IPS DF 6.9 (cell line): ENCODE measurements around the gene ZNF513.

Experiments
- DNase-seq: peaks from one replicate; pipeline ENCODE4 v3.0.0-alpha.2; 2013; ENCODE audit warnings: low read depth, low spot score
- H3K27ac ChIP-seq: one replicate; pipeline ENCODE4 v1.5.1; 2013; ENCODE audit warnings: low read length, control low read depth
- H3K27me3 ChIP-seq: 2 replicates; pipeline ENCODE4 v1.6.1; 2013; ENCODE audit warnings: mild to moderate bottlenecking, low read length; ENCODE audit not compliant: control insufficient read depth, insufficient read depth
- H3K36me3 ChIP-seq: 2 replicates; pipeline ENCODE4 v1.6.1; 2013; ENCODE audit warnings: low read length; ENCODE audit not compliant: control insufficient read depth, insufficient read depth
- H3K4me1 ChIP-seq: 2 replicates; pipeline ENCODE4 v1.6.1; 2013; ENCODE audit warnings: low read length; ENCODE audit not compliant: control insufficient read depth, insufficient read depth
- H3K4me3 ChIP-seq: 2 replicates; pipeline ENCODE4 v1.5.1; 2013; ENCODE audit warnings: mild to moderate bottlenecking, low read length
- H3K9me3 ChIP-seq: 2 replicates; pipeline ENCODE4 v1.6.1; 2013; ENCODE audit warnings: low read length, inconsistent platforms; ENCODE audit not compliant: control insufficient read depth, insufficient read depth
- WGBS: extraction: QIAGEN DNeasy Blood & Tissue Kit; methylation state at CpG from one replicate; pipeline ENCODE4 v1.1.7; 2013; ENCODE audit warnings: mixed read lengths, missing lambda C conversion rate; ENCODE audit not compliant: insufficient read length, insufficient coverage; 5-methylcytosine and 5-hydroxymethylcytosine counted together

The ZNF513 gene

DNA sequence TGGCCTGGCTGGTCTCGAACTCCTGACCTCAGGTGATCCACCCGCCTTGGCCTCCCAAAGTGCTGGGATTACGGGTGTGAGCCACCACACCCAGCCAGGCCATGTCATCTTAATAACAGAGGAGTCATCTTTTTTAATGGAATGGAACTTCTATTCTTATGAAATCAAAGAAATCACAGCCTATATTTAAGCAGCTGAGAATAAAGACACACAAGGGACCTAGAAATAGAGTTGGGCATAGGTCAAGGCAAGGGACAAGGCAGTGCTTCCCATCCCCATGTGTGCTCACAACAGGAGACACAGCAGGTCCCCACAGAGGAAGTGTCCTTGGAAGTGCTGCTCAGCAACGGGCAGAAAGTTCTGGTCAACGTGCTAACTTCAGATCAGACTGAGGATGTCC is 7.0 kb downstream of the ZNF513 start:
- Histone ChIP-seq H3K4me3 (no peak overlapping the region), H3K36me3 (peaks cover 40% of the 10 kb centered on the region), H3K27me3 (no peaks in the 10 kb centered on the region), H3K4me1 (peaks cover 3% of the 10 kb centered on the region), H3K27ac (no peak overlapping the region), H3K9me3 (no peaks in the 10 kb centered on the region)
- WGBS: no CpG with 5 or more reads among the region's 5 CpGs
- no peak for DNase-seq

GRCh38 chr2:27372937-27373336 is 7.6 kb downstream of the ZNF513 start:
- Histone ChIP-seq H3K36me3 (peaks cover 36% of the 10 kb centered on the region), H3K27ac (no peak overlapping the region), H3K4me3 (no peak overlapping the region)

GRCh38 chr2:27370816-27371620 is 9.5 kb downstream of the ZNF513 start:
- H3K9me3 ChIP-seq: no peaks in the 10 kb centered on the region
- peaks cover 32% of the 10 kb centered on the region for H3K36me3 ChIP-seq
- DNase-seq: no peak

More at GRCh38 chr2:27372937-27373336, 7.6 kb downstream of the ZNF513 start:
- Histone ChIP-seq H3K9me3 (no peaks in the 10 kb centered on the region), H3K4me1 (peaks cover 3% of the 10 kb centered on the region), H3K27me3 (no peaks in the 10 kb centered on the region)
- no peak for DNase-seq
- no CpG with 5 or more reads among the region's 6 CpGs for WGBS

GRCh38 chr2:27370026-27370815 is 10.3 kb downstream of the ZNF513 start, which contains the start of the genes EIF2B4 and SNX17:
Gene EIF2B4, minus strand, starts transcription at chr2:27370338. Its CDS starts 24 bp downstream, at chr2:27370314.
Gene SNX17, plus strand, starts transcription at chr2:27370616. Its CDS starts 128 bp downstream, at chr2:27370744.
- Histone ChIP-seq H3K36me3 (peaks cover 27% of the 10 kb centered on the region), H3K27ac (no peak within 1 kb of the TSS), H3K27me3 (no peaks in the 10 kb centered on the region), H3K4me3 (peak within 1 kb of the TSS; percentile 95), H3K4me1 (peaks cover 3% of the 10 kb centered on the region), H3K9me3 (no peaks in the 10 kb centered on the region)
- peak; percentile 95 for DNase-seq
- no CpG with 5 or more reads among the region's 85 CpGs for WGBS

More at GRCh38 chr2:27370816-27371620, 9.5 kb downstream of the ZNF513 start:
- WGBS: no CpG with 5 or more reads among the region's 46 CpGs
- no peak overlapping the region for H3K27ac ChIP-seq
- H3K4me1 ChIP-seq: peaks cover 3% of the 10 kb centered on the region
- peak overlapping the region; percentile 95 for H3K4me3 ChIP-seq
- H3K27me3 ChIP-seq: no peaks in the 10 kb centered on the region

GRCh38 chr2:27369471-27370025 is 11.0 kb downstream of the ZNF513 start:
- Histone ChIP-seq H3K27ac (no peak overlapping the region), H3K27me3 (no peaks in the 10 kb centered on the region), H3K36me3 (peaks cover 26% of the 10 kb centered on the region), H3K4me3 (peak overlapping the region; percentile 95), H3K4me1 (peaks cover 3% of the 10 kb centered on the region), H3K9me3 (no peaks in the 10 kb centered on the region)
- no peak for DNase-seq
- WGBS: no CpG with 5 or more reads among the region's 18 CpGs

DNA sequence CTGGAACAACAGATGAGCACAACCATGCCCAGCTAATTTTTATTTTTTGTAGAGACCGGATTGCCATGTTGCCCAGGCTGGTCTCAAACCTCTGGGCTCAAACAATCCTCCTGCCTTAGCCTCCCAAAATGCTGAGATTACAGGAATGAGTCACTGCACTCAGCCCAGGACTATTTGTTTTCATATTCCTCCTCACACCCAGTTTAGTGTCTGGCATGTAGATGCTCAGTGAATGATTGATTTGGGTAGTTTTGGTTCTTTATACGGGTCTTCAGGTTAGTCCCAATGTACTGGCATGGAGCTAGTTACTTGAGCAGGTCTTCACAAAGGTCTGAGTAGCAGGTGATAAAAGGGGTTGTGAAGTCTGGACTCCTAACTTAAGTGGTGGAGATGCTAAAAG is 16.6 kb downstream of the ZNF513 start:
- H3K27me3 ChIP-seq: no peaks in the 10 kb centered on the region
- H3K36me3 ChIP-seq: peaks cover 29% of the 10 kb centered on the region
- no peak overlapping the region for H3K27ac ChIP-seq
- H3K4me3 ChIP-seq: no peak overlapping the region
- no peaks in the 10 kb centered on the region for H3K4me1 ChIP-seq
- WGBS: no CpG with 5 or more reads among the region's 2 CpGs
- H3K9me3 ChIP-seq: no peaks in the 10 kb centered on the region
- no peak for DNase-seq

GRCh38 chr2:27362678-27363420 is 17.7 kb downstream of the ZNF513 start:
- no peak overlapping the region for H3K4me3 ChIP-seq
- H3K36me3 ChIP-seq: peaks cover 26% of the 10 kb centered on the region
- H3K27me3 ChIP-seq: no peaks in the 10 kb centered on the region
- no CpG with 5 or more reads among the region's 4 CpGs for WGBS
- no peak overlapping the region for H3K27ac ChIP-seq
- no peaks in the 10 kb centered on the region for H3K9me3 ChIP-seq
- H3K4me1 ChIP-seq: no peaks in the 10 kb centered on the region
- no peak for DNase-seq

GRCh38 chr2:27356382-27357181 is 24.0 kb downstream of the ZNF513 start, which contains the start of gene GTF3C2:
Gene GTF3C2, minus strand, starts transcription at chr2:27356764. Its CDS starts 13,210 bp downstream, at chr2:27343554.
- no peaks in the 10 kb centered on the region for H3K9me3 ChIP-seq
- peak; percentile 96 for DNase-seq
- peak within 1 kb of the TSS; percentile 63 for H3K4me3 ChIP-seq
- no peaks in the 10 kb centered on the region for H3K27me3 ChIP-seq
- WGBS: no CpG with 5 or more reads among the region's 67 CpGs
- H3K36me3 ChIP-seq: no peaks in the 10 kb centered on the region
- H3K27ac ChIP-seq: no peak within 1 kb of the TSS
- H3K4me1 ChIP-seq: no peaks in the 10 kb centered on the region

GRCh38 chr2:27356056-27356381 is 24.5 kb downstream of the ZNF513 start:
- Histone ChIP-seq H3K4me1 (no peaks in the 10 kb centered on the region), H3K9me3 (no peaks in the 10 kb centered on the region), H3K27ac (no peak overlapping the region), H3K27me3 (no peaks in the 10 kb centered on the region), H3K36me3 (no peaks in the 10 kb centered on the region), H3K4me3 (peak overlapping the region; percentile 63)
- WGBS: no CpG with 5 or more reads among the region's 12 CpGs
- no peak for DNase-seq
